Activated CD4-positive, alpha-beta memory T cell treated with anti-CD3 and anti-CD28 coated beads, Interleukin-2, amount 10 ng/mL, durations not matched to agents 7 days and 5 days (primary cell): ENCODE measurements around the gene TRMT61A. TPM values are rescaled to one million over a fixed set of nuclear protein-coding genes. Genes with fewer than 3 reads are reported as not detected.
A peak's percentile ranks its signal among the peaks of the same experiment; 100 is the strongest.

Experiments used
- CTCF ChIA-PET: fragments of 350-600 bp; sonication (Branson Sonifier 250); formaldehyde crosslinking; loops from one replicate; lab custom pipeline; 2021; ENCODE audit warnings: antibody characterized with exemption, inconsistent platforms; lab: Charles Lee
- POLR2A ChIA-PET: fragments of 350-600 bp; sonication (Branson Sonifier 250); formaldehyde crosslinking; loops from one replicate; lab custom pipeline; 2021; ENCODE audit warnings: antibody characterized with exemption; lab: Charles Lee
- DNase-seq: peaks from one replicate; pipeline ENCODE4 v3.0.0-alpha.2; 2020
- H3K27ac Mint-ChIP-seq: one replicate; pipeline ENCODE4 v1.8.0; 2021; ENCODE audit warnings: mild to moderate bottlenecking, mixed read lengths
- H3K27me3 Mint-ChIP-seq: one replicate; pipeline ENCODE4 v1.8.0; 2021; ENCODE audit warnings: mixed read lengths
- H3K36me3 Mint-ChIP-seq: one replicate; pipeline ENCODE4 v1.8.0; 2021; ENCODE audit warnings: low read depth, mixed read lengths
- H3K4me1 Mint-ChIP-seq: one replicate; pipeline ENCODE4 v1.8.0; 2021; ENCODE audit warnings: mixed read lengths
- H3K4me3 Mint-ChIP-seq: one replicate; pipeline ENCODE4 v1.8.0; 2021; ENCODE audit warnings: mild to moderate bottlenecking, mixed read lengths
- H3K9me3 Mint-ChIP-seq: one replicate; pipeline ENCODE4 v1.8.0; 2021; ENCODE audit warnings: mixed read lengths
- total RNA-seq, 2 experiments: library from RNA; stranded (reverse); gene quantifications; one replicate each; pipeline ENCODE4 v1.2.3, GENCODE V29; 2021

Gene TRMT61A
- total RNA-seq: 1 to 10 TPM; 4.5 to 5.1 TPM

- CTCF ChIA-PET: interaction anchor here (1.8 to 2.2 kb wide), 2 partner anchors 10 to 33 kb away, joined by 5 to 10 read pairs; partner anchors contain the start of gene BAG5
- no peaks in the 10 kb centered on the region for H3K9me3 Mint-ChIP-seq
- peak; percentile 82 for DNase-seq
- peaks cover 36% of the 10 kb centered on the region for H3K4me1 Mint-ChIP-seq
- H3K36me3 Mint-ChIP-seq: peaks cover 3% of the 10 kb centered on the region
- H3K27me3 Mint-ChIP-seq: peaks cover 15% of the 10 kb centered on the region
- peak within 1 kb of the TSS; percentile 89 for H3K4me3 Mint-ChIP-seq
- POLR2A ChIA-PET: interaction anchor here (0.6 to 5.8 kb wide), 14 partner anchors 9 to 194 kb away, joined by 3 to 50 read pairs (median 4); partner anchors contain the start of genes BAG5, COA8, EIF5 and XRCC3
- H3K27ac Mint-ChIP-seq: peak within 1 kb of the TSS; percentile 92
Observed at GRCh38 chr14:103528587-103529382, at the start of gene TRMT61A. Gene TRMT61A (plus strand): TSS chr14:103529196. CDS start chr14:103529979, 783 bp downstream.

DNA sequence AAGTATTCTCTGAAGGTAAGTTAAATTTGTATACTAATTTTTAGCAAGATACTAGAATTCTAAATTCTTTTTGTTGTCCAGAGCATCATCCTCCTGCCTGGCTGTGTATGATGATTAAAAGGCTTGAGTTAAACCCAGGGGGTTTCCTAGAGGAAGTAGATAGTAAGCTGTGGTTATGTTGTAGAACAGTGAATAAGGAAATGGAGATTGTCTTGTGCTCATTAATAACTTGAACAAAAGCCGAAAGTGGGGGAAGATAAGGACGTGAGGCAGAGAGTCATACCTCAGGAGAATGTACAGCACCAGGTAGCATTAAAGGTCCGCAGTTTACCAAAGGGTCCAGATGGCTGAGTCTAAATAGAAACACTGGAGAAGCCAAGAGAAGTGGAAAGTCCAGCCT, 48.4 kb upstream of the TRMT61A start:
- POLR2A ChIA-PET: no interaction called here
- Mint-ChIP-seq H3K27me3 (no peaks in the 10 kb centered on the region), H3K4me3 (no peak overlapping the region), H3K36me3 (peaks cover 39% of the 10 kb centered on the region), H3K27ac (peak overlapping the region; percentile 16), H3K4me1 (peaks cover 16% of the 10 kb centered on the region), H3K9me3 (no peaks in the 10 kb centered on the region)
- no peak for DNase-seq
- CTCF ChIA-PET: interaction anchor here (0.8 kb wide), 1 partner anchor 16 kb away, joined by 3 read pairs; no protein-coding TSS in a partner anchor

DNA sequence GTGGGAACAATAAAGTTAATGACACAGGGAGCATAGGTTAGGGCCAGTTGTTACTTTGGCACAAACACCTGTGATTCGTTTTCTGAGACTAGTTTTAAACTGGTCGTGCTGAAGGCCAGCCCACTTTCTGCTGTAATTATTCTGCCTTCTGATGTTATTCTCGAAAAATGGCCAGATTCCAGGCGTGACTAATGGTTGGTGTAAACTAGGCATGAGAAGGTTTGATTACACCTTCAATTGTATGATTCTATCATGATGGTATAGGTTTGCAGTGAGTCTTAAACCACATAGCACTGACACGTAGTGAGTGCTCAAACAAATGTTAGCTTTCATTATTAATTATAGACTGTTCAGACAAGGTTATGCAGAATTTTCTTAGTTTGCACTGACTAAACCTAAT, 45.4 kb upstream of the TRMT61A start:
- H3K27ac Mint-ChIP-seq: no peak overlapping the region
- CTCF ChIA-PET: interaction anchor here (1.1 kb wide), 1 partner anchor 17 kb away, joined by 4 read pairs; no protein-coding TSS in a partner anchor

GRCh38 chr14:103485504-103485903, 43.5 kb upstream of the TRMT61A start:
- Mint-ChIP-seq H3K27ac (no peak overlapping the region), H3K4me1 (peaks cover 10% of the 10 kb centered on the region), H3K36me3 (peaks cover 31% of the 10 kb centered on the region), H3K9me3 (no peaks in the 10 kb centered on the region), H3K4me3 (no peak overlapping the region), H3K27me3 (no peaks in the 10 kb centered on the region)
- ChIA-PET CTCF (no interaction called here), POLR2A (no interaction called here)
- no peak for DNase-seq

More for the DNA sequence above, 45.4 kb upstream of the TRMT61A start:
- Mint-ChIP-seq H3K4me3 (no peak overlapping the region), H3K4me1 (peaks cover 16% of the 10 kb centered on the region), H3K27me3 (no peaks in the 10 kb centered on the region), H3K36me3 (peaks cover 28% of the 10 kb centered on the region), H3K9me3 (no peaks in the 10 kb centered on the region)
- DNase-seq: no peak
- POLR2A ChIA-PET: no interaction called here

- no peaks in the 10 kb centered on the region for H3K4me1 Mint-ChIP-seq
- peaks cover 23% of the 10 kb centered on the region for H3K36me3 Mint-ChIP-seq
- H3K27ac Mint-ChIP-seq: no peak overlapping the region
- no peaks in the 10 kb centered on the region for H3K27me3 Mint-ChIP-seq
- ChIA-PET CTCF (interaction anchor here (1.9 kb wide), 1 partner anchor 11 kb away, joined by 11 read pairs; no protein-coding TSS in a partner anchor), POLR2A (no interaction called here)
- no peak for DNase-seq
- no peaks in the 10 kb centered on the region for H3K9me3 Mint-ChIP-seq
- no peak overlapping the region for H3K4me3 Mint-ChIP-seq
Observed at GRCh38 chr14:103488071-103488470, 40.9 kb upstream of the TRMT61A start.

DNA sequence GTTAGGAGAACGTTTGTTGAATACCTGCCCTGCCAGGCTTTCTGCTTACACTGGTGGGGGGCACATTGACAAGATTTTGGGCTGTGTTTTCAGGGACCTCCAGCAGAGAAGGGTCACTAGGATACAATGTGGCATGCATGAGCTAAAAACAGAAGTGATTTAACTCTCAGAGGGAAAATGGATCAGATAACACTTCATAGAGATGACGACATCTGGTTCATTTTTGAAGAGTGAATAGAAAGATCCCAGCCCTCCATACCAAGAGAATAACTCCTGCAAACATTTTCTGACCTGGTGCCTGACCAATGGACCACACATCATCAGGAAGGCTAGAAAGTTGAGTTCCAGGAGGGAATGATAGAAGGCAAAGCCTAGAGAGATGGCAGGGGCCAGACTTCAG, 40.0 kb upstream of the TRMT61A start:
- no peak overlapping the region for H3K4me3 Mint-ChIP-seq
- H3K36me3 Mint-ChIP-seq: peaks cover 18% of the 10 kb centered on the region

DNA sequence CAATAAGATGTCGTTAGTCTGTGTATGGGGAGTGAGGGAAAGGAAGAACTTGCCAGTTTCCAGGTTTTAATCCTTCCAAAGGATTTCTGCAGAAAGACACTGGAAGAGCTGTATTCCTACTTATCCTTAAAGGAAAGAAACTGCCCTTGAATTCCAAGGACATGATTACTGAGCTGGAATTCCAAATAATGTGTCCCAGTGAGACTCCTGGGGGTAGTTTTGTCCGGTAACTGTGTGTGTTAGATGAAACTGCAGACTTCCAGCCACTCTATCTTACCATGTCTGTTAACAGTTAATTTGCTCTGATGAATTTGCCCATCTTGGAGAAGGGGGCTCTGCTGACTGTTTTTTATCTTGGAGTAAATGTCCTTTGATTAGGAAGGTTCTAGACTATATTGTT, 39.4 kb upstream of the TRMT61A start:
- no peak for DNase-seq
- no peaks in the 10 kb centered on the region for H3K4me1 Mint-ChIP-seq
- H3K27ac Mint-ChIP-seq: no peak overlapping the region
- ChIA-PET POLR2A (no interaction called here), CTCF (interaction anchor here (0.6 to 2.5 kb wide), 2 partner anchors 10 to 25 kb away, joined by 4 to 9 read pairs; no protein-coding TSS in a partner anchor)
- H3K4me3 Mint-ChIP-seq: no peak overlapping the region
- no peaks in the 10 kb centered on the region for H3K9me3 Mint-ChIP-seq
- peaks cover 18% of the 10 kb centered on the region for H3K36me3 Mint-ChIP-seq
- no peaks in the 10 kb centered on the region for H3K27me3 Mint-ChIP-seq

More for the DNA sequence above, 40.0 kb upstream of the TRMT61A start:
- Mint-ChIP-seq H3K27ac (no peak overlapping the region), H3K9me3 (no peaks in the 10 kb centered on the region), H3K27me3 (no peaks in the 10 kb centered on the region), H3K4me1 (no peaks in the 10 kb centered on the region)
- CTCF ChIA-PET: interaction anchor here (0.6 to 2.5 kb wide), 2 partner anchors 11 to 25 kb away, joined by 4 to 9 read pairs; no protein-coding TSS in a partner anchor
- no peak for DNase-seq
- POLR2A ChIA-PET: no interaction called here

DNA sequence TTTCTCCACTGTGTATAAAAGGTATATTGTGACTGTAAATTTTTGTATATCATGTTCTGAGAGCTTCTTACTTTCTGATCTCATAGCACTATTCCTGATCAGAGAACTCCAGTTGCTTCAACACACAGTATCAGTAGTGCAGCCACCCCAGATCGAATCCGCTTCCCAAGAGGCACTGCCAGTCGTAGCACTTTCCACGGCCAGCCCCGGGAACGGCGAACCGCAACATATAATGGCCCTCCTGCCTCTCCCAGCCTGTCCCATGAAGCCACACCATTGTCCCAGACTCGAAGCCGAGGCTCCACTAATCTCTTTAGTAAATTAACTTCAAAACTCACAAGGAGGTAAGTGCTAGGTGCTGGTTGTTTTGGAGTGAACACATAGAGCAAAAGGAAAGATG, 37.3 kb upstream of the TRMT61A start:
- Mint-ChIP-seq H3K4me1 (no peaks in the 10 kb centered on the region), H3K9me3 (no peaks in the 10 kb centered on the region), H3K27me3 (no peaks in the 10 kb centered on the region), H3K36me3 (peaks cover 30% of the 10 kb centered on the region), H3K27ac (no peak overlapping the region), H3K4me3 (no peak overlapping the region)
- DNase-seq: no peak
- POLR2A ChIA-PET: no interaction called here
- CTCF ChIA-PET: interaction anchor here (0.6 kb wide), 1 partner anchor 20 kb away, joined by 3 read pairs; no protein-coding TSS in a partner anchor

GRCh38 chr14:103492156-103492925, 36.7 kb upstream of the TRMT61A start:
- Mint-ChIP-seq H3K36me3 (peaks cover 30% of the 10 kb centered on the region), H3K4me3 (no peak overlapping the region), H3K4me1 (no peaks in the 10 kb centered on the region), H3K27me3 (no peaks in the 10 kb centered on the region), H3K27ac (no peak overlapping the region), H3K9me3 (no peaks in the 10 kb centered on the region)
- CTCF ChIA-PET: interaction anchor here (0.8 kb wide), 1 partner anchor 55 kb away, joined by 5 read pairs; no protein-coding TSS in a partner anchor
- POLR2A ChIA-PET: no interaction called here
- DNase-seq: no peak

DNA sequence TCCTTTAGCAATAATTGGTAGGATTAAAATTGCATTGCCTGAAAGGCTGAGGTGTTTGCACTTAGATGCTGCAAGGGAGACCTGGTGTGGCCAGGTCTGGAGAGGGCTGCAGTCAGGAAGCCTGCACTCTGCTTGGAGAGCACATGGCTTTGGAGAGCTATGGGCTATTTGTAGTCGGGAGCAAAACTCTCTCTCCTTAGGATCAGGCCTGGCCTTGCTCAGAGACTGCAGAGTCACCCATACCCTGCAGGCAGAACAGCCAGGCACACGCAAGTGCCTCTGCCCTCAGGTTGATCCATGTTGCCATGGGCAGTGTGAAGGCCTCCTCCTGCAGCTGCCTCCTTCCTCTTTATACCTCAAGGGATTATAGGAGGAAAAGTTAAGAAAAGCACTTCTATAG, 33.1 kb upstream of the TRMT61A start:
- H3K4me1 Mint-ChIP-seq: peaks cover 6% of the 10 kb centered on the region
- no peak overlapping the region for H3K4me3 Mint-ChIP-seq
- H3K27ac Mint-ChIP-seq: no peak overlapping the region
- ChIA-PET CTCF (no interaction called here), POLR2A (no interaction called here)
- peaks cover 27% of the 10 kb centered on the region for H3K36me3 Mint-ChIP-seq
- H3K9me3 Mint-ChIP-seq: no peaks in the 10 kb centered on the region
- DNase-seq: no peak
- H3K27me3 Mint-ChIP-seq: no peaks in the 10 kb centered on the region

- Mint-ChIP-seq H3K4me1 (peaks cover 7% of the 10 kb centered on the region), H3K4me3 (no peak overlapping the region), H3K27me3 (no peaks in the 10 kb centered on the region), H3K27ac (no peak overlapping the region), H3K9me3 (no peaks in the 10 kb centered on the region), H3K36me3 (peaks cover 28% of the 10 kb centered on the region)
- DNase-seq: no peak
- POLR2A ChIA-PET: no interaction called here
- CTCF ChIA-PET: no interaction called here
Observed at GRCh38 chr14:103496776-103497175, 32.2 kb upstream of the TRMT61A start.

GRCh38 chr14:103499709-103500108, 29.3 kb upstream of the TRMT61A start:
- Mint-ChIP-seq H3K4me1 (peaks cover 7% of the 10 kb centered on the region), H3K27me3 (no peaks in the 10 kb centered on the region), H3K36me3 (peaks cover 41% of the 10 kb centered on the region), H3K27ac (no peak overlapping the region), H3K4me3 (no peak overlapping the region), H3K9me3 (no peaks in the 10 kb centered on the region)
- ChIA-PET POLR2A (no interaction called here), CTCF (interaction anchor here (0.9 to 2.9 kb wide), 8 partner anchors 10 to 107 kb away, joined by 4 to 11 read pairs (median 4); no protein-coding TSS in a partner anchor)
- DNase-seq: no peak
